Measurements from ENCODE around the gene GLTP.

GLTP gene

DNA sequence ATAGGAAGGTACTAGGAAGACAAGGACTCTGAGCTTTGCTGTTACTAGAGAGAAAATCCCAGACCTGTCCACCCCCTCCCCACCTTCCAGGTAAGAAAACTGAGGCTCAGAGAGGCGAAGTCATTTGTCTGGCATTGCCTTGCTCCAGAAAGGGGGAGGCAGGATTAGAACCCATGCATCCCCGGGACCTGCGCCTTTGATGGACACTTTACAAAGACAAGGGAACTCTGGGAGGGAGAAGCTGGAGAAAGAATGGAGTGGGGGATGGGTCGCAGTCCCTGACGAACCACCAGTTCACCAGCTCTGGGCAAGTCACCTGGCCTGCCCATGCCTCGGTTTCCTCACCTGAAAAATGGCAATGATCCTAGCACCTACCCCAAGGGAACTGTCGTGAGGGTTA is 57.9 kb downstream of the GLTP start:
- TF ChIP-seq, protein P1, sequence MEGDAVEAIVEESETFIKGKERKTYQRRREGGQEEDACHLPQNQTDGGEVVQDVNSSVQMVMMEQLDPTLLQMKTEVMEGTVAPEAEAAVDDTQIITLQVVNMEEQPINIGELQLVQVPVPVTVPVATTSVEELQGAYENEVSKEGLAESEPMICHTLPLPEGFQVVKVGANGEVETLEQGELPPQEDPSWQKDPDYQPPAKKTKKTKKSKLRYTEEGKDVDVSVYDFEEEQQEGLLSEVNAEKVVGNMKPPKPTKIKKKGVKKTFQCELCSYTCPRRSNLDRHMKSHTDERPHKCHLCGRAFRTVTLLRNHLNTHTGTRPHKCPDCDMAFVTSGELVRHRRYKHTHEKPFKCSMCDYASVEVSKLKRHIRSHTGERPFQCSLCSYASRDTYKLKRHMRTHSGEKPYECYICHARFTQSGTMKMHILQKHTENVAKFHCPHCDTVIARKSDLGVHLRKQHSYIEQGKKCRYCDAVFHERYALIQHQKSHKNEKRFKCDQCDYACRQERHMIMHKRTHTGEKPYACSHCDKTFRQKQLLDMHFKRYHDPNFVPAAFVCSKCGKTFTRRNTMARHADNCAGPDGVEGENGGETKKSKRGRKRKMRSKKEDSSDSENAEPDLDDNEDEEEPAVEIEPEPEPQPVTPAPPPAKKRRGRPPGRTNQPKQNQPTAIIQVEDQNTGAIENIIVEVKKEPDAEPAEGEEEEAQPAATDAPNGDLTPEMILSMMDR (IDR thresholded peaks at IDR 0.05; ENCODE audit: low read length, missing control alignments) = no peak
- DNase-seq (ENCODE audit: low read depth) = no peak
- no peak overlapping the region for H3K4me3 ChIP-seq (replicated peaks; ENCODE audit: low read depth, low read length)

DNA sequence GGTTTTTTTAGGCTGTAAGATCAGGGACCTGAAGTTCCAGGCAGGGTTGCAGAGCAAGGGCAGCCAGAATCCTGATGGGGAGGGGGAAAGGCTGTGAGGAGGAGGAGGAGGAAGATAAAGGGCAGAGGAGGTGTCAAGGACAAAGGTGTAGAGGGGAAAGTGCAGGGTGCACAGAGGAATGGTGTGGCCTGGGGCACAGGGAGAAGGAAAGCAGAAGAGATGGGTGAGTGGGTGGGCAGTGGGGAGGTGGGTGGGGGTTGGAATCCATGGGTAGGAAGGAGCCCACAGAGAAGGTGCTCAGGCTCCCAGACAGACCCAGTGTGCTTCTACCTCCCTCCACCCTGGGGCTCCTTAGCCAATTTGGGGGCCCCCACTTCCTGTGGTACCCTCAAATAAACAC is 58.4 kb downstream of the GLTP start:
- TF ChIP-seq, protein P1 (IDR thresholded peaks at IDR 0.05; ENCODE audit: low read length, missing control alignments) = no peak
- no peak overlapping the region for H3K4me3 ChIP-seq (replicated peaks; ENCODE audit: low read depth, low read length)
- DNase-seq (ENCODE audit: low read depth) = no peak

DNA sequence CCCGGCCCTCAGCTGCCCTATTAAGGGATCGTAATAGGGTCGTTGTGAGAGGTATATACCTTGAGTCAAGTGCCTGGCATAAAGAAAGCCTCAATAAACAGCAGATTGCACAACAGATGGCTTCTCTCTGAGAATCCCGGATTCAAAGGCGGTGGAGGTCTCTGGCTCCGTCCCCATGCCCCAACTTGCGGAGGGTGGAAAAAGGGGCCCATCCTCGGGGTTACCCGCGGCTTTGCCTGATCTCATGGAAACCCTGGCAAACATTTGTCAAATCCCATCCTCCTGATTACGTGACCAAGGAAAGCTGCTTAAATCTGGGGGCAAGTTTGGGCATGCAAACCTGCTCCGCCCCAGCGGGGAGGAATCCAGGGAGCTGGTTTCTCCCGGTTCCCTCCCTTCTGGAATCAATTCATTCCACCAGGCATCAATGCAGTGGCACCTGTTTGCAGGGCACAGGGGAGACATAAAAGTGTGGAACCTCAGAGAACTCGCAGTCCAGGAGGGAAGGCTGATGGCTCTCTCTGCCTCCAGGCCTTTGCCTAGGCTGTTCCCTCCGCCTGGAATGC is 59.4 kb downstream of the GLTP start:
- DNase-seq (ENCODE audit: low read depth) = no peak
- H3K4me3 ChIP-seq (replicated peaks; ENCODE audit: low read depth, low read length) = no peak overlapping the region
- TF ChIP-seq, protein P1 (IDR thresholded peaks at IDR 0.05; ENCODE audit: low read length, missing control alignments) = no peak

DNA sequence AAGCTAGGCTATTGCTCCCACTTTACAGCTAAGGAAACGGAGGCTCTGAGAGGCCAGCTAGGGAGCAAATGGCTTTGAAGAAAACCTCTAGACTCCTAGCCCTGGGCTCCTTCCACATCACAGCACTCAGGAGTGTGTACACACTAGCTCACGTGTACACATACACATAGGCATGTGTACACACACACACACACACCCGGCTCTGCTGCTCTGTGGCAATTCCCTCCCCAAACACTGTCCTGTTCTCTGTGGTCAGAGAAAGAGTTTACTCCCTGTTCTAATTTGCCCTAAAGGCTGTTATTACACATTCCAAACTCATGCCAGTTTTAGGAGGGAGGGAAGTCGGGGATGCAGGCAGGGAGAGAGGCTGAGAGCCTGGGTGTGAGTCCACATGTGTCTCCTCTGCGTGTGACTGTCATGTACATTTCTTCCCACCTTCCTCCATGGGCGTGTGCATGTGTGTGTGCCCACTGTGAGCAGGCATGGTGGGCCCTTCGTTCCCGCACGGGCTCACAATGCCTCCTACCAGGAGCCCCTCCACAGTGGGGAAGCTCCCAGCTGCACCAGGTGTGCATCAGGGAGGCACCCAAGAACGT is 61.3 kb downstream of the GLTP start:
- peak; percentile 24 for DNase-seq (ENCODE audit: low read depth)
- no peak overlapping the region for H3K4me3 ChIP-seq (replicated peaks; ENCODE audit: low read depth, low read length)
- TF ChIP-seq, protein P1 (IDR thresholded peaks at IDR 0.05; ENCODE audit: low read length, missing control alignments) = no peak

DNA sequence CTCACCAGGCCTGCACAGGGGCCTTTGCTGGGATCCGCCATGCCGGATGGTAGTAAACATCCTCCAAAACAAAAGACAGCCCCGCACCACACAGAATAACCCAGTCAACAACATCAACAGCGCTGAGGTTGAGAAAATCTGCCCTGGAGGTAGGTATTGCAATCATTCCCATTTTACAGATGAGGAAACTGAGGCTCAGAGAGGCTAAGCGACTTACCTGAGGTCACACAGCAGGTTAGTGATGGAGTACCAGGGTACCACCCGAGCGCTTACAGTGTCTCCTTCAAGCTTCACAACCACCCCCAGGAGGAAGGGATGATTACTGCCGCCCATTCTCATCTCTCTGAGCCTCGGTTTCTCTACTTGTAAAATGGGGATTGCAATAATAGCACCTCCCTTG is 62.1 kb downstream of the GLTP start:
- TF ChIP-seq, protein P1 (IDR thresholded peaks at IDR 0.05; ENCODE audit: low read length, missing control alignments) = no peak
- H3K4me3 ChIP-seq (replicated peaks; ENCODE audit: low read depth, low read length) = no peak overlapping the region
- no peak for DNase-seq (ENCODE audit: low read depth)

DNA sequence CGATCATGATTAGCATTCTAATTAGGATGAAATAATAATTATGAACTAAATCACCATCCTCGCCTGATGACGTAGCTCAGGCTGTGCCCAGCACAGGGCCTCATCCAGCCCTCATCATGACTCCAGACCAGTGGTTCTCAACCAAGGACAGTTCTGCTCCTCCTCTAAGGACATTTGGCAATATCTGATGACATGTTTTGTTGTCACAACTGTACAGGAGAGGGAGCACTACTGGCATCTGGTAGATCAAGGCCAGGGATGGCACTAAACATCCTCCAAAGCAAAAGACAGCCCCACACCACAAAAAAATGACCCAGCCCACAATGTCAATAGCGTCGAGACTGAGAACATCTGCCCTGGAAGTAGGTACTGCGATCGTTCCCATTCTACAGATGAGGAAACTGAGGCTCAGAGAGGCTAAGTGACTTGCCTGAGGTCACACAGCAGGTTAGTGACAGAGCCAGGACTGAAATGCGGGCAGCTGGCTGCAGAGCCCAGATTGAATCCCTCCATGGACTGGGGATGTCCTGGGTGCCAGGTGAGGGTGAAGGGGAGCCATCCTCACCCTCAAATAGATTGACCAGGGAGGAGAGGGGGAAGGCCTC is 62.6 kb downstream of the GLTP start:
- TF ChIP-seq, protein P1 (IDR thresholded peaks at IDR 0.05; ENCODE audit: low read length, missing control alignments) = no peak

DNA sequence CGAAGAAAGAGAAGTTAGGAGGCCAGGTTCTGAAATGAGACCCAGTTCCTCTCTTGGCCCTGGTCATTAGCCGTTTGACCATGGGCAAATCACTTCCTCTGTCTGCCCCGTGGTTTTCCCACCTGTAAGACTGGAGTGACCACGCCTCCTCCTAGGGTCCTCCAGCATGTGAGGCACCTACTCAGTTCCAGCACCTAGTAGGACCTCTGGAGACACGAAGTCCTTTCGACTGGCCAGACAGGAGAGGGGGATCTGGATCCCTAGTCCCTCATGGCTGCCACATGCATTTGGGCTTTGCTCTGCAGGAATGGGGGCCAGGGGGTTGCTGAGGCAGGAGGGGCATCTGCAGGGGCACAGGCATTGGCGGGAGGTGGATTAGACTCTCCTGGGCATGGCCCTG is 63.5 kb downstream of the GLTP start:
- no peak for DNase-seq (ENCODE audit: low read depth)
- TF ChIP-seq, protein P1 (IDR thresholded peaks at IDR 0.05; ENCODE audit: low read length, missing control alignments) = no peak
- no peak overlapping the region for H3K4me3 ChIP-seq (replicated peaks; ENCODE audit: low read depth, low read length)

More for the DNA sequence above, 62.6 kb downstream of the GLTP start:
- H3K4me3 ChIP-seq (replicated peaks; ENCODE audit: low read depth, low read length) = no peak overlapping the region
- DNase-seq (ENCODE audit: low read depth) = no peak
